HepG2 (cell line): ENCODE results near the gene ZBTB21. TPM values are rescaled to one million over a fixed set of nuclear protein-coding genes. Genes with fewer than 3 reads are reported as not detected.

Experiments
- ATAC-seq: fragments of 200-7000 bp; cut with Tn5 transposase; 3 replicates; pipeline ENCODE4 v1.9.1; 2020; ENCODE audit warnings: mild to moderate bottlenecking, moderate library complexity
- BruUV-seq: library from RNA; stranded (reverse); fragments of 400-500 nt; replicated peaks from 2 replicates; lab custom pipeline; 2021; lab: Mats Ljungman, UMichigan
- CTCF ChIA-PET: fragments of 300-600 bp; formaldehyde crosslinking; extraction: SDS; loops from one replicate; lab custom pipeline; 2021; ENCODE audit warnings: low total read pairs, inconsistent platforms, low intra/inter-chr PET ratio; lab: Yijun Ruan, JAX
- POLR2A ChIA-PET: fragments of 350-600 bp; sonication (Branson Sonifier 250); formaldehyde crosslinking; loops from one replicate; lab custom pipeline; 2020; ENCODE audit warnings: antibody characterized with exemption, inconsistent platforms; lab: Yijun Ruan, JAX
- DNase-seq: peaks from one replicate; pipeline ENCODE4 v3.0.0-alpha.2; 2015; ENCODE audit warnings: low spot score
- FAIRE-seq: peaks from 3 replicates; lab custom pipeline; 2011; peaks lifted over from hg19 to GRCh38; lab: Jason Lieb, UNC
- H2AFZ ChIP-seq: one replicate; pipeline ENCODE4 v1.6.1; 2011; ENCODE audit warnings: low read length, inconsistent platforms
- H3K27ac ChIP-seq: fragments of 300-600 bp; 3 replicates; pipeline ENCODE4 v1.8.0; 2011; ENCODE audit warnings: mixed run types, mild to moderate bottlenecking, mixed read lengths, low read length, inconsistent platforms; ENCODE audit not compliant: insufficient read depth; ENCODE audit errors: extremely low read length
- H3K27me3 ChIP-seq, 2 experiments: fragments of 200-600 bp in 1 of 2; 2 replicates in 1 of 2; 3 replicates in 1 of 2; pipeline versions ENCODE4 v1.6.0 to v1.8.0; 2011; ENCODE audit warnings: low read length in 2 of 2, mild to moderate bottlenecking in 2 of 2, moderate library complexity in 2 of 2, inconsistent platforms in 1 of 2; ENCODE audit not compliant: insufficient read depth in 2 of 2, control insufficient read depth in 1 of 2
- H3K36me3 ChIP-seq, 2 experiments: fragments of 200-600 bp in 1 of 2; replicated peaks in 1 of 2; 2 replicates in 1 of 2; 3 replicates in 1 of 2; pipeline versions ENCODE4 v1.5.1 to v1.8.0; 2011; ENCODE audit warnings: low read length in 2 of 2, inconsistent platforms in 1 of 2; ENCODE audit not compliant: insufficient read depth in 2 of 2, control insufficient read depth in 1 of 2
- H3K4me1 ChIP-seq: 2 replicates; pipeline ENCODE4 v1.5.1; 2012; ENCODE audit warnings: low read length, inconsistent platforms; ENCODE audit not compliant: insufficient read depth
- H3K4me2 ChIP-seq: 2 replicates; pipeline ENCODE4 v1.6.0; 2011; ENCODE audit warnings: low read depth, low read length, inconsistent platforms
- H3K4me3 ChIP-seq, 3 experiments: fragments of 200-600 bp in 1 of 3; sonication (generic), shearing (Covaris generic) in 1 of 3; replicated peaks in 1 of 3; 2 replicates each; pipeline ENCODE4 v1.5.1; 2011 to 2016; ENCODE audit warnings: low read length in 3 of 3, inconsistent platforms in 2 of 3, low read depth in 2 of 3, mild to moderate bottlenecking in 2 of 3, control low read depth in 1 of 3, mixed read lengths in 1 of 3; ENCODE audit not compliant: insufficient read depth in 1 of 3
- H3K79me2 ChIP-seq: one replicate; pipeline ENCODE4 v1.6.1; 2011; ENCODE audit warnings: low read length, inconsistent platforms; ENCODE audit not compliant: insufficient read depth
- H3K9ac ChIP-seq: 2 replicates; pipeline ENCODE4 v1.6.0; 2011; ENCODE audit warnings: mild to moderate bottlenecking, low read depth, low read length, inconsistent platforms; ENCODE audit not compliant: insufficient read depth
- H3K9me3 ChIP-seq: 2 replicates; pipeline ENCODE4 v1.5.1; 2012; ENCODE audit warnings: mild to moderate bottlenecking, low read length
- H4K20me1 ChIP-seq: 2 replicates; pipeline ENCODE4 v1.6.0; 2011; ENCODE audit warnings: inconsistent platforms, mild to moderate bottlenecking, low read length, moderate library complexity; ENCODE audit not compliant: insufficient read depth
- KMT2B ChIP-seq: IDR thresholded peaks from 2 replicates; pipeline ENCODE4 v1.6.1; 2016; ENCODE audit warnings: missing genetic modification reagents, missing compliant biosample characterization
- NR2F1 ChIP-seq, 2 experiments: fragments of 450-650 bp in 1 of 2; formaldehyde crosslinking in 1 of 2; IDR thresholded peaks; 2 replicates each; pipeline versions ENCODE4 v1.5.0 to v1.6.1; 2016 to 2020; ENCODE audit warnings: mild to moderate bottlenecking in 1 of 2, missing compliant biosample characterization in 1 of 2, missing genetic modification reagents in 1 of 2, moderate library complexity in 1 of 2
- ZFYVE20 ChIP-seq: sonication (generic); formaldehyde crosslinking; IDR thresholded peaks from 2 replicates; pipeline ENCODE4 v1.8.0; 2023; ENCODE audit warnings: low read depth, mild to moderate bottlenecking, moderate library complexity, missing genetic modification reagents, borderline replicate concordance
- ZMYM2 ChIP-seq: sonication (generic); formaldehyde crosslinking; IDR thresholded peaks from 2 replicates; pipeline ENCODE4 v1.8.0; 2022; ENCODE audit warnings: mild to moderate bottlenecking, missing genetic modification reagents
- ZNF766 ChIP-seq: sonication (generic); formaldehyde crosslinking; IDR thresholded peaks from 2 replicates; pipeline ENCODE4 v1.5.0; 2020; ENCODE audit warnings: missing genetic modification reagents, borderline replicate concordance
- WGBS: methylation state at CpG from one replicate; pipeline ENCODE4 v1.1.6; 2017; ENCODE audit warnings: low lambda C conversion rate; 5-methylcytosine and 5-hydroxymethylcytosine counted together
- in situ Hi-C: cut with HindIII; loops from 2 replicates; pipeline ENCODE4 v1.10.0; 2017; ENCODE audit warnings: low pct_unique_long_range_greater_than_20kb; ENCODE audit not compliant: extremely low pct_ligation_motif_present
- intact Hi-C: fragments of 100-400 bp; cut with micrococcal nuclease; formaldehyde crosslinking; loops from one replicate; pipeline ENCODE4 v1.10.0; 2022; ENCODE audit not compliant: unreplicated experiment
- polyA plus RNA-seq, 8 experiments: library from polyadenylated mRNA; depleted of rRNA in 3 of 8; stranded (reverse) in 7 of 8; unstranded in 1 of 8; fragments of >200 nt; fragmentation: Illumina TruSeq in 4 of 8; extraction: Trizol in 4 of 8; gene quantifications; 2 replicates each; pipeline versions ENCODE4 v1.2.1 to v1.2.3, GENCODE V29; 2011 to 2016; ENCODE audit warnings: low read depth in 4 of 8, missing spikeins in 1 of 8, mixed read lengths in 1 of 8; ENCODE audit not compliant: insufficient read depth in 1 of 8
- total RNA-seq, 5 experiments: library from RNA; depleted of rRNA; stranded (reverse); fragments of >200 nt; fragmentation: Illumina TruSeq; extraction: Trizol; gene quantifications; 2 replicates each; pipeline ENCODE4 v1.2.3, GENCODE V29; 2016; ENCODE audit warnings: low read depth in 1 of 5

ZBTB21 gene
- total and polyA plus RNA-seq, 2 of the 13 experiments (the other 11 are each of a cell fraction or from before 2014, with no cell fraction given), result 4.5 to 6.1 TPM

GRCh38 chr21:41940431-41940830 is 69.7 kb downstream of the ZBTB21 start:
- no peaks in the 10 kb centered on the region for H3K4me1 ChIP-seq
- POLR2A ChIA-PET, result no interaction called here
- no TSS peak for BruUV-seq
- no peak for FAIRE-seq
- H3K9me3 ChIP-seq, result no peaks in the 10 kb centered on the region
- peaks cover 5 to 16% of the 10 kb centered on the region in 2 experiments; a peak in 3 of 5 replicates for H3K36me3 ChIP-seq
- ATAC-seq, result no peak
- intact Hi-C loops, result no loop called here
- no peak for DNase-seq
- no peak overlapping the region for H3K4me2 ChIP-seq
- 99% methylated on average over 3 of the region's 3 CpGs for WGBS
- H3K79me2 ChIP-seq, result peaks cover 11% of the 10 kb centered on the region
- in situ Hi-C loops, result no loop called here
- no peak overlapping the region for H3K27ac ChIP-seq
- no peak overlapping the region for H3K9ac ChIP-seq
- CTCF ChIA-PET, result no interaction called here
- TF ChIP-seq ZFYVE20 (CRISPR knock-in tag) (no peak), NR2F1 (CRISPR knock-in tag; IDR thresholded peaks at IDR 0.05) (no peak), ZNF766 (no peak)
- H4K20me1 ChIP-seq, result no peaks in the 10 kb centered on the region
- no peak overlapping the region for H3K4me3 ChIP-seq
- no peaks in the 10 kb centered on the region for H3K27me3 ChIP-seq
- no peak overlapping the region for H2AFZ ChIP-seq

DNA sequence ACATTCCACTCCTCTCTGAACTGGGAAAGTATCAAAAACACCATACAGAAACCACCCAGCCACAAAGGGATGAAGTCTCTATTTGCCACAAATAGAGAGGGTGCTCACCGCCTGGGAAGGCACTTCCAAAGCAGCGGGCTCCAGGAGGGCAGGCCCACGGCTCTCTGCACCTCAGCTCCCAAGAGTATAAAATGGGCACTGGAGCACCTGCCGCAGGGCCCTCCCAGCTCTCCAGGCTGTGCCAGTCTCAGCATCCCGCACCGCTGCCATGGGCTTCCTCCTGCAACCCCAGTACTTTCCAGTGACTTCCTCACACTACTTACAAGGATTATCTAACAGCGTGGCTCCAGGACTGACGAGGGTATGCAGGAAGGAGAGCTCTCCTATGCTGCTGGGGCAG is 70.8 kb downstream of the ZBTB21 start:
- DNase-seq, result no peak
- no peak for FAIRE-seq
- Histone ChIP-seq H3K36me3 (peaks cover 5 to 13% of the 10 kb centered on the region in 2 experiments; a peak in 3 of 5 replicates), H3K9me3 (no peaks in the 10 kb centered on the region), H3K4me2 (no peak overlapping the region), H3K4me3 (no peak overlapping the region), H3K27ac (no peak overlapping the region), H3K4me1 (no peaks in the 10 kb centered on the region), H3K27me3 (no peaks in the 10 kb centered on the region), H3K9ac (no peak overlapping the region), H2AFZ (no peak overlapping the region), H3K79me2 (peaks cover 7% of the 10 kb centered on the region), H4K20me1 (no peaks in the 10 kb centered on the region)
- in situ Hi-C loops (no loop called here), intact Hi-C loops (no loop called here)
- no TSS peak for BruUV-seq
- WGBS, result 98% methylated on average over 8 of the region's 8 CpGs
- no peak for ATAC-seq
- POLR2A ChIA-PET, result no interaction called here
- CTCF ChIA-PET, result no interaction called here
- TF ChIP-seq ZMYM2 (CRISPR knock-in tag) (no peak), KMT2B (CRISPR knock-in tag) (no peak)

Other genes with a start within 250 kb of the ZBTB21 start
- gene RIPK4, start 243.3 kb downstream of the ZBTB21 start, total RNA-seq (2016; rRNA removed; fragmentation: Illumina TruSeq; extraction: Trizol), result 4.9 and 5.3 TPM in 2 replicates
- 3.1 and 3.7 TPM in 2 replicates for gene RIPK4, start 243.3 kb downstream of the ZBTB21 start, polyA plus RNA-seq (2011; rRNA removed)
- gene PRDM15, start 131.0 kb downstream of the ZBTB21 start, total RNA-seq (2016; rRNA removed; fragmentation: Illumina TruSeq; extraction: Trizol), result 4.0 and 4.2 TPM in 2 replicates
- gene PRDM15, start 131.0 kb downstream of the ZBTB21 start, polyA plus RNA-seq (2011; rRNA removed), result 6.9 and 8.7 TPM in 2 replicates
- gene C2CD2, start 56.3 kb downstream of the ZBTB21 start, total RNA-seq (2016; rRNA removed; fragmentation: Illumina TruSeq; extraction: Trizol), result 10.4 and 12.5 TPM in 2 replicates
- gene C2CD2, start 56.3 kb downstream of the ZBTB21 start, polyA plus RNA-seq (2011; rRNA removed), result 19.5 and 19.7 TPM in 2 replicates
- gene UMODL1, start 61.0 kb upstream of the ZBTB21 start, total RNA-seq (2016; rRNA removed; fragmentation: Illumina TruSeq; extraction: Trizol), result not detected in 2 replicates
- not detected in 2 replicates for gene UMODL1, start 61.0 kb upstream of the ZBTB21 start, polyA plus RNA-seq (2011; rRNA removed)
- not detected in 2 replicates for gene ABCG1, start 208.8 kb upstream of the ZBTB21 start, total RNA-seq (2016; rRNA removed; fragmentation: Illumina TruSeq; extraction: Trizol)
- 0.04 and 0.10 TPM in 2 replicates for gene ABCG1, start 208.8 kb upstream of the ZBTB21 start, polyA plus RNA-seq (2011; rRNA removed)